ENCODE results near the gene EFNA2. TPM values are rescaled to one million over a fixed set of nuclear protein-coding genes. Genes with fewer than 3 reads are reported as not detected.

The EFNA2 gene
- polyA plus RNA-seq, 1 donor from 2014 or later, result 10.3 TPM

DNA sequence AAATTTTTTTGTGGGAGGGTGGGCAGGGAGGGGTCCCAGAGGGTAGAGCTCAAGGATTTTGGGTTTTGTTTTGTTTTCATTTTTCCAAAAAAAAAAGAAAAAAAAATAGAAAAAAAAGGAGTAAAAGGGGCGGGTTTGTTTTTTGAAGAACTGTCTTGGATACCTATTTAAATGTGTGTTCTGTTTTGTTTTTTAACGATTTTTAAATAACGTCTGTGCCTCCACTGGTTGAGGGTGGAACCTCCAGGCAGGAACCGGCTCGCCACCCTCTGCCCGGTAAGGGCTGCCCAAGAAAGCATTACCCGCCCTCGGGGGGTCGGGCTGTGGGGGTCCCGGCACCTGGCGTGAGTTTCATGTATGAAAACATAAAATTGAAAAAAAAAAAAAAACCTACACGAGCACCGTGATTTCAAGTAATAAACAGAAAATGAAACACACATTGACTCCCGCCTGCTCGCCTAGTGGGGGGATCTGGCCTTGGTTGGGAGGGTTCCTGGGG, 26.9 kb upstream of the EFNA2 start:
- H3K9me2 ChIP-seq (ENCODE audit: insufficient read depth, low read length), result no peaks in the 10 kb centered on the region
- peaks cover 52% of the 10 kb centered on the region for H3K79me2 ChIP-seq (replicated peaks; ENCODE audit: insufficient read depth, low read length)
- H3K4me2 ChIP-seq (ENCODE audit: low read length), result no peak overlapping the region
- H3F3A ChIP-seq (ENCODE audit: insufficient read depth, low read length, poor library complexity, severe bottlenecking), result no peaks in the 10 kb centered on the region
- no peak overlapping the region for H2AFZ ChIP-seq (ENCODE audit: low read depth, low read length)
- no peak for TF ChIP-seq TAF1 (IDR thresholded peaks at IDR 0.05; ENCODE audit: low read depth)
- TF ChIP-seq RAD21 (conservative IDR thresholded peaks at IDR 0.05), result no peak
- TF ChIP-seq, protein P1, sequence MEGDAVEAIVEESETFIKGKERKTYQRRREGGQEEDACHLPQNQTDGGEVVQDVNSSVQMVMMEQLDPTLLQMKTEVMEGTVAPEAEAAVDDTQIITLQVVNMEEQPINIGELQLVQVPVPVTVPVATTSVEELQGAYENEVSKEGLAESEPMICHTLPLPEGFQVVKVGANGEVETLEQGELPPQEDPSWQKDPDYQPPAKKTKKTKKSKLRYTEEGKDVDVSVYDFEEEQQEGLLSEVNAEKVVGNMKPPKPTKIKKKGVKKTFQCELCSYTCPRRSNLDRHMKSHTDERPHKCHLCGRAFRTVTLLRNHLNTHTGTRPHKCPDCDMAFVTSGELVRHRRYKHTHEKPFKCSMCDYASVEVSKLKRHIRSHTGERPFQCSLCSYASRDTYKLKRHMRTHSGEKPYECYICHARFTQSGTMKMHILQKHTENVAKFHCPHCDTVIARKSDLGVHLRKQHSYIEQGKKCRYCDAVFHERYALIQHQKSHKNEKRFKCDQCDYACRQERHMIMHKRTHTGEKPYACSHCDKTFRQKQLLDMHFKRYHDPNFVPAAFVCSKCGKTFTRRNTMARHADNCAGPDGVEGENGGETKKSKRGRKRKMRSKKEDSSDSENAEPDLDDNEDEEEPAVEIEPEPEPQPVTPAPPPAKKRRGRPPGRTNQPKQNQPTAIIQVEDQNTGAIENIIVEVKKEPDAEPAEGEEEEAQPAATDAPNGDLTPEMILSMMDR (IDR thresholded peaks at IDR 0.05; ENCODE audit: poor library complexity, severe bottlenecking), result no peak
- TF ChIP-seq, protein P2, sequence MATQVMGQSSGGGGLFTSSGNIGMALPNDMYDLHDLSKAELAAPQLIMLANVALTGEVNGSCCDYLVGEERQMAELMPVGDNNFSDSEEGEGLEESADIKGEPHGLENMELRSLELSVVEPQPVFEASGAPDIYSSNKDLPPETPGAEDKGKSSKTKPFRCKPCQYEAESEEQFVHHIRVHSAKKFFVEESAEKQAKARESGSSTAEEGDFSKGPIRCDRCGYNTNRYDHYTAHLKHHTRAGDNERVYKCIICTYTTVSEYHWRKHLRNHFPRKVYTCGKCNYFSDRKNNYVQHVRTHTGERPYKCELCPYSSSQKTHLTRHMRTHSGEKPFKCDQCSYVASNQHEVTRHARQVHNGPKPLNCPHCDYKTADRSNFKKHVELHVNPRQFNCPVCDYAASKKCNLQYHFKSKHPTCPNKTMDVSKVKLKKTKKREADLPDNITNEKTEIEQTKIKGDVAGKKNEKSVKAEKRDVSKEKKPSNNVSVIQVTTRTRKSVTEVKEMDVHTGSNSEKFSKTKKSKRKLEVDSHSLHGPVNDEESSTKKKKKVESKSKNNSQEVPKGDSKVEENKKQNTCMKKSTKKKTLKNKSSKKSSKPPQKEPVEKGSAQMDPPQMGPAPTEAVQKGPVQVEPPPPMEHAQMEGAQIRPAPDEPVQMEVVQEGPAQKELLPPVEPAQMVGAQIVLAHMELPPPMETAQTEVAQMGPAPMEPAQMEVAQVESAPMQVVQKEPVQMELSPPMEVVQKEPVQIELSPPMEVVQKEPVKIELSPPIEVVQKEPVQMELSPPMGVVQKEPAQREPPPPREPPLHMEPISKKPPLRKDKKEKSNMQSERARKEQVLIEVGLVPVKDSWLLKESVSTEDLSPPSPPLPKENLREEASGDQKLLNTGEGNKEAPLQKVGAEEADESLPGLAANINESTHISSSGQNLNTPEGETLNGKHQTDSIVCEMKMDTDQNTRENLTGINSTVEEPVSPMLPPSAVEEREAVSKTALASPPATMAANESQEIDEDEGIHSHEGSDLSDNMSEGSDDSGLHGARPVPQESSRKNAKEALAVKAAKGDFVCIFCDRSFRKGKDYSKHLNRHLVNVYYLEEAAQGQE (IDR thresholded peaks at IDR 0.05; ENCODE audit: borderline replicate concordance), result peak; percentile 9
- TF ChIP-seq EZH2 (IDR thresholded peaks at IDR 0.05; ENCODE audit: borderline replicate concordance, insufficient read depth, low read length, poor library complexity, severe bottlenecking), result no peak
- TF ChIP-seq POLR2AphosphoS5 (IDR thresholded peaks at IDR 0.05), result no peak
- no peak for TF ChIP-seq EP300 (conservative IDR thresholded peaks at IDR 0.05; ENCODE audit: poor library complexity, severe bottlenecking)
- no peak overlapping the region for H3K9ac ChIP-seq (ENCODE audit: low read length)
- no peak overlapping the region for H3K4me3 ChIP-seq (ENCODE audit: low read length)
- H4K20me1 ChIP-seq (ENCODE audit: insufficient read depth), result peaks cover 1% of the 10 kb centered on the region
- no peaks in the 10 kb centered on the region for H3K27me3 ChIP-seq (ENCODE audit: insufficient read depth, low read depth, low read length)
- no peaks in the 10 kb centered on the region for H3K36me3 ChIP-seq (ENCODE audit: insufficient read depth, low read length)
- no peaks in the 10 kb centered on the region for H3K9me3 ChIP-seq (ENCODE audit: low read length)
- peak overlapping the region; percentile 95 for H3K27ac ChIP-seq (ENCODE audit: low read length)

DNA sequence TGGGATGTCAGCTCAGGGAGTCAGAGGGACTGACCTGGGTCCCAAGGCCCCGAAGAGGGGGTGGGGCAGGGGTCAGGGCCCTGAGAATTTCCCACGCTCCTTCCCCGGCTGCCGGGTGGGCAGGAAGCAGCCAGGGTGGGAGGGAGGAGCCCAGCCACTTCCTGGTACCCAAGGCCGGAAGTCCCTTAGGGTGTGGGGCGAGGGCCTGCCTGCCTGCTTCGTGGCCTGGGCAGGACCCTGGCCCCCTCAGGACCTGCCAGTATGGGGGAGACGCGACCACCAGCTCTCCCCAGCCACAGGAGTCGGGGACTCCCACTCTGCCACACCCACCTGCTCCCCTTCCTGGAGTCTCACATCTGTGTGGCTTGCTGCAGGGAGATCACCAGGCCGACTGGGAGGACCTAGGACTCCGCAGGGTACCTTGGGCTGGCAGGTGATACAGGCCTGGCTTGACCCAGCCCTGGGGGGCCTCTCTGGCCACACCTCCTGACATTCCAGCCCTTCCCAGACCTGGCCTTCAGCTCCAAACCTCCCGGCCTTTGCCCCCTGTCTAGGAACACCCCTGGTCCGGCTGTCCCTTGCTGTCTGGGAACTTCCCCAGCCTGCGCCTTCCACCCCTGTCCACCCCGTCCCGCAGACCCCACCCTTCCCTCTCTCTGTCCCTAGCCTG, 26.3 kb upstream of the EFNA2 start:
- H3K9me3 ChIP-seq (ENCODE audit: low read length), result no peaks in the 10 kb centered on the region
- H3K27ac ChIP-seq (ENCODE audit: low read length), result peak overlapping the region; percentile 95
- H3K4me2 ChIP-seq (ENCODE audit: low read length), result no peak overlapping the region
- H3K27me3 ChIP-seq (ENCODE audit: insufficient read depth, low read depth, low read length), result no peaks in the 10 kb centered on the region
- H3F3A ChIP-seq (ENCODE audit: insufficient read depth, low read length, poor library complexity, severe bottlenecking), result no peaks in the 10 kb centered on the region
- H4K20me1 ChIP-seq (ENCODE audit: insufficient read depth), result no peaks in the 10 kb centered on the region
- no peaks in the 10 kb centered on the region for H3K36me3 ChIP-seq (ENCODE audit: insufficient read depth, low read length)
- peak overlapping the region; percentile 84 for H3K9ac ChIP-seq (ENCODE audit: low read length)
- no peak overlapping the region for H3K4me3 ChIP-seq (ENCODE audit: low read length)
- H2AFZ ChIP-seq (ENCODE audit: low read depth, low read length), result no peak overlapping the region
- H3K9me2 ChIP-seq (ENCODE audit: insufficient read depth, low read length), result no peaks in the 10 kb centered on the region
- H3K79me2 ChIP-seq (replicated peaks; ENCODE audit: insufficient read depth, low read length), result peaks cover 47% of the 10 kb centered on the region
- peak; percentile 38 for TF ChIP-seq POLR2AphosphoS5 (IDR thresholded peaks at IDR 0.05)
- no peak for TF ChIP-seq EP300 (conservative IDR thresholded peaks at IDR 0.05; ENCODE audit: poor library complexity, severe bottlenecking)
